Loucy (cell line): ENCODE results near the gene MARK3.

Experiments used
- H2AFZ ChIP-seq: fragments of 200-600 bp; sonication (generic); 2 replicates; pipeline ENCODE4 v1.6.0; 2016; ENCODE audit warnings: antibody characterized with exemption, mild to moderate bottlenecking, low read length, moderate library complexity
- H3F3A ChIP-seq: fragments of 200-600 bp; 2 replicates; pipeline ENCODE4 v1.6.0; 2016; ENCODE audit warnings: antibody characterized with exemption, low read depth, mild to moderate bottlenecking
- H3K27me3 ChIP-seq: fragments of 200-600 bp; sonication (generic); 2 replicates; pipeline ENCODE4 v1.6.1; 2014; ENCODE audit warnings: low read length, mild to moderate bottlenecking; ENCODE audit not compliant: insufficient read depth, poor library complexity, severe bottlenecking
- H3K36me3 ChIP-seq: fragments of 200-600 bp; sonication (generic); 2 replicates; pipeline ENCODE4 v1.6.1; 2016; ENCODE audit warnings: low read length; ENCODE audit not compliant: insufficient read depth
- H3K4me1 ChIP-seq: fragments of 200-600 bp; sonication (generic); 2 replicates; pipeline ENCODE4 v1.5.1; 2014; ENCODE audit warnings: low read length, mild to moderate bottlenecking; ENCODE audit not compliant: insufficient read depth, poor library complexity, severe bottlenecking
- H3K4me2 ChIP-seq: fragments of 200-600 bp; sonication (generic); 2 replicates; pipeline ENCODE4 v1.6.0; 2014; ENCODE audit warnings: antibody characterized with exemption, low read length, low read depth, mild to moderate bottlenecking; ENCODE audit not compliant: poor library complexity, severe bottlenecking
- H3K4me3 ChIP-seq: fragments of 200-600 bp; sonication (generic); 2 replicates; pipeline ENCODE4 v1.5.1; 2014; ENCODE audit warnings: low read length, mild to moderate bottlenecking, mixed read lengths; ENCODE audit not compliant: poor library complexity, severe bottlenecking
- H3K79me2 ChIP-seq: fragments of 200-600 bp; sonication (generic); 2 replicates; pipeline ENCODE4 v1.6.1; 2014; ENCODE audit warnings: low read length; ENCODE audit not compliant: insufficient read depth
- H3K9ac ChIP-seq: fragments of 200-600 bp; sonication (generic); 2 replicates; pipeline ENCODE4 v1.6.0; 2014; ENCODE audit warnings: mild to moderate bottlenecking, low read depth, low read length, moderate library complexity; ENCODE audit not compliant: poor library complexity, severe bottlenecking
- H3K9me2 ChIP-seq: fragments of 200-600 bp; sonication (generic); replicated peaks from 2 replicates; pipeline ENCODE4 v1.6.1; 2016; ENCODE audit warnings: low read depth, low read length, mixed read lengths
- H3K9me3 ChIP-seq: fragments of 200-600 bp; sonication (generic); 2 replicates; pipeline ENCODE4 v1.6.1; 2014; ENCODE audit warnings: mild to moderate bottlenecking, antibody characterized with exemption, low read length, low read depth; ENCODE audit not compliant: insufficient read depth
- H4K20me1 ChIP-seq: fragments of 200-600 bp; sonication (generic); 2 replicates; pipeline ENCODE4 v1.6.0; 2014; ENCODE audit warnings: antibody characterized with exemption, low read length, mild to moderate bottlenecking; ENCODE audit not compliant: insufficient read depth, poor library complexity, severe bottlenecking
- EZH2phosphoT487 ChIP-seq: fragments of 200-600 bp; IDR thresholded peaks from 2 replicates; pipeline ENCODE4 v1.6.1; 2018; ENCODE audit warnings: antibody characterized with exemption, mild to moderate bottlenecking, moderate library complexity, borderline replicate concordance
- TF ChIP-seq, protein P1 (sequence below): fragments of 200-600 bp; sonication (generic); conservative IDR thresholded peaks from 2 replicates; pipeline ENCODE4 v1.5.1; 2014; ENCODE audit warnings: mild to moderate bottlenecking, antibody characterized with exemption, low read length

The MARK3 gene

DNA sequence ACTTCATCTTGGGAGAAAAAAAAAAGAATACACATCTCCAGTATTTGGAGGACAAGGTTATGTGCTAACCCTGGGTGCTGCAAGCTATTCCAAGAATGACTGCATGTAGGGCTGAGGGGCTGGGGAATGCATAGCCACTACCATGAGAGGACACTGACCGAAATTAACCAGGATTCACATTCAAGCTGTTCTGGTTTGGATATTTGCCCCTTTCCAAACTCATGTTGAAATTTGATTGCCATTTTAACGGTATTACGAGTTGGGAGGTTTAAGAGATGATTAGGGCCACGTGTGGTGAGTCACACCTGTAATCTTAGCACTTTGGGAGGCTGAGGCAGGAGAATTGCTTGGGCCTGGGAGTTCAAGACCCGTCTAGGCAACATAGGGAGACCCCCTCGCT is 18.5 kb upstream of the MARK3 start:
- TF ChIP-seq, protein P1, sequence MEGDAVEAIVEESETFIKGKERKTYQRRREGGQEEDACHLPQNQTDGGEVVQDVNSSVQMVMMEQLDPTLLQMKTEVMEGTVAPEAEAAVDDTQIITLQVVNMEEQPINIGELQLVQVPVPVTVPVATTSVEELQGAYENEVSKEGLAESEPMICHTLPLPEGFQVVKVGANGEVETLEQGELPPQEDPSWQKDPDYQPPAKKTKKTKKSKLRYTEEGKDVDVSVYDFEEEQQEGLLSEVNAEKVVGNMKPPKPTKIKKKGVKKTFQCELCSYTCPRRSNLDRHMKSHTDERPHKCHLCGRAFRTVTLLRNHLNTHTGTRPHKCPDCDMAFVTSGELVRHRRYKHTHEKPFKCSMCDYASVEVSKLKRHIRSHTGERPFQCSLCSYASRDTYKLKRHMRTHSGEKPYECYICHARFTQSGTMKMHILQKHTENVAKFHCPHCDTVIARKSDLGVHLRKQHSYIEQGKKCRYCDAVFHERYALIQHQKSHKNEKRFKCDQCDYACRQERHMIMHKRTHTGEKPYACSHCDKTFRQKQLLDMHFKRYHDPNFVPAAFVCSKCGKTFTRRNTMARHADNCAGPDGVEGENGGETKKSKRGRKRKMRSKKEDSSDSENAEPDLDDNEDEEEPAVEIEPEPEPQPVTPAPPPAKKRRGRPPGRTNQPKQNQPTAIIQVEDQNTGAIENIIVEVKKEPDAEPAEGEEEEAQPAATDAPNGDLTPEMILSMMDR: no peak
- TF ChIP-seq EZH2phosphoT487: no peak

DNA sequence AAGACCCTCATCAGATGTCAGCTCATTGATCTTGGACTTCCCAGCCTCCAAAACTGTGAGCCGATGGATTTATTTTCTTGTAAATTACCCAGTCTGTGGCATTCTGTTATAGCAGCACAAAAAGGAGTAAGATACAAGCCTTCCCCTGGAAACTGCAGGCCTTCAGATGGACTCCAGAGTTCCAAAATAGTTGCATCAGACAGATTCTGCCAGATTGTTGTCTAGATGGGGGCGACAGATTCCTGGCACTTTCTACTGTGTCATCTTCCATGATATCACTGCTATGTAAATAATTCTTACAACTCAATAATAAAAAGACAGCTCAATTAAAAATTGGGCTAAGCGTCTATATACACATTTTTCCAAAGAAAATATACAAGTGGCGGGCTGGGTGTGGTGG is 17.2 kb upstream of the MARK3 start:
- no peak overlapping the region for H3K4me3 ChIP-seq
- no peaks in the 10 kb centered on the region for H3K9me3 ChIP-seq
- no peak overlapping the region for H3K9ac ChIP-seq
- H3K4me2 ChIP-seq: no peak overlapping the region
- H3K4me1 ChIP-seq: no peaks in the 10 kb centered on the region
- H3K27me3 ChIP-seq: no peaks in the 10 kb centered on the region
- no peaks in the 10 kb centered on the region for H3K79me2 ChIP-seq
- TF ChIP-seq EZH2phosphoT487: no peak
- TF ChIP-seq, protein P1: no peak
- no peaks in the 10 kb centered on the region for H3F3A ChIP-seq
- H3K36me3 ChIP-seq: no peaks in the 10 kb centered on the region
- no peaks in the 10 kb centered on the region for H3K9me2 ChIP-seq
- no peak overlapping the region for H2AFZ ChIP-seq
- H4K20me1 ChIP-seq: no peaks in the 10 kb centered on the region

More for the DNA sequence above, 18.5 kb upstream of the MARK3 start:
- Histone ChIP-seq H3K9me3 (0 out of 2 replicates have a peak, but pooled peaks cover 5% of the 10 kb centered on the region), H3K4me1 (no peaks in the 10 kb centered on the region), H2AFZ (no peak overlapping the region), H3F3A (no peaks in the 10 kb centered on the region), H3K27me3 (no peaks in the 10 kb centered on the region), H3K9ac (no peak overlapping the region), H3K4me3 (no peak overlapping the region), H3K4me2 (no peak overlapping the region), H3K36me3 (no peaks in the 10 kb centered on the region), H3K79me2 (no peaks in the 10 kb centered on the region), H3K9me2 (no peaks in the 10 kb centered on the region), H4K20me1 (no peaks in the 10 kb centered on the region)

DNA sequence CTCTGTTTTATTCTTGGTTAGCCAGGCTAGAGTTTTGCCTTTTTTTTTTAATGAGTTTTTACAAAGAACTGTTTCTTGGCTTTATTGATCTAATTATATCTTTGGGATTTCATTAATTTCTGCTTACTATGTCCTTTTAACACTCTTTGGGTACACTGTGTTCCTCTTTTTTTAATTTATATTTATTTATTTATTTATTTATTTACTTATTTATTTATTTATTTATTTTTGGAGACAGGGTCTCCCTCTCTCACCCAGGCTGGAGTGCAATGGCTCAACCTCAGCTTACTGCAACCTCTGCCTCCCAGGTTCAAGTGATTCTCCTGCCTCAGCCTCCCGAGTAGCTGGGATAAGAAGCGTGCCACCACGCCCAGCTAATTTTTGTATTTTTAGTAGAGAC is 15.1 kb upstream of the MARK3 start:
- Histone ChIP-seq H3K9ac (no peak overlapping the region), H2AFZ (no peak overlapping the region), H3K4me1 (no peaks in the 10 kb centered on the region), H3K4me2 (no peak overlapping the region), H3K9me2 (no peaks in the 10 kb centered on the region), H3K4me3 (no peak overlapping the region), H4K20me1 (no peaks in the 10 kb centered on the region), H3K27me3 (no peaks in the 10 kb centered on the region), H3F3A (no peaks in the 10 kb centered on the region), H3K9me3 (no peaks in the 10 kb centered on the region), H3K79me2 (no peaks in the 10 kb centered on the region), H3K36me3 (no peaks in the 10 kb centered on the region)
- TF ChIP-seq EZH2phosphoT487: no peak
- TF ChIP-seq, protein P1: no peak
